K562 (cell line): ENCODE data around the gene UQCRHL. TPM values are rescaled to one million over a fixed set of nuclear protein-coding genes. Genes with fewer than 3 reads are reported as not detected.

Experiments
- COPS2 ChIP-seq: fragments of 450-650 bp; conservative IDR thresholded peaks from 2 replicates; pipeline ENCODE4 v1.6.1; 2016; ENCODE audit warnings: mild to moderate bottlenecking, moderate library complexity
- DMBX1 ChIP-seq: fragments of 250-450 bp; sonication (Bioruptor Pico); IDR thresholded peaks from 2 replicates; pipeline ENCODE4 v1.8.0; 2022; ENCODE audit warnings: inconsistent platforms, mild to moderate bottlenecking, moderate library complexity, borderline replicate concordance
- EGR1 ChIP-seq: fragments of 450-650 bp; conservative IDR thresholded peaks from 2 replicates; pipeline ENCODE4 v1.6.1; 2017; ENCODE audit warnings: mild to moderate bottlenecking
- GABPB2 ChIP-seq: fragments of 250-450 bp; sonication (Bioruptor Pico); conservative IDR thresholded peaks from 2 replicates; pipeline ENCODE4 v1.5.1; 2021; ENCODE audit warnings: mild to moderate bottlenecking
- HCFC1 ChIP-seq: IDR thresholded peaks from 2 replicates; pipeline ENCODE4 v1.6.1; 2012; ENCODE audit warnings: low read depth, low read length, improper control_type of control experiment
- HMGN3 ChIP-seq: IDR thresholded peaks from 2 replicates; pipeline ENCODE4 v1.6.1; 2011; ENCODE audit warnings: borderline replicate concordance, low read depth, mild to moderate bottlenecking, mixed read lengths, low read length; ENCODE audit not compliant: insufficient read length; ENCODE audit errors: extremely low read depth
- HNRNPL ChIP-seq: fragments of 200-400 bp; formaldehyde crosslinking; IDR thresholded peaks from 2 replicates; pipeline ENCODE4 v1.6.1; 2017; ENCODE audit warnings: low read depth, mild to moderate bottlenecking, low read length
- KAT7 ChIP-seq: sonication (generic); formaldehyde crosslinking; IDR thresholded peaks from 2 replicates; pipeline ENCODE4 v1.8.0; 2022; ENCODE audit warnings: missing genetic modification reagents, mild to moderate bottlenecking, borderline replicate concordance
- KLF13 ChIP-seq: fragments of 450-650 bp; IDR thresholded peaks from 2 replicates; pipeline ENCODE4 v1.6.1; 2016; ENCODE audit warnings: missing genetic modification characterization, low read depth, mild to moderate bottlenecking, missing compliant biosample characterization, moderate library complexity, borderline replicate concordance
- KLF6 ChIP-seq: fragments of 250-450 bp; sonication (Bioruptor Pico); IDR thresholded peaks from 2 replicates; pipeline ENCODE4 v1.4.0; 2020; ENCODE audit warnings: mild to moderate bottlenecking, moderate library complexity, borderline replicate concordance
- NEUROD1 ChIP-seq: fragments of 150-350 bp; IDR thresholded peaks from 2 replicates; pipeline ENCODE4 v1.6.1; 2014; ENCODE audit warnings: borderline replicate concordance, low read length, low read depth; ENCODE audit not compliant: partially characterized antibody
- OTX1 ChIP-seq: fragments of 450-650 bp; formaldehyde crosslinking; IDR thresholded peaks from 2 replicates; pipeline ENCODE4 v1.4.0; 2022; ENCODE audit warnings: mild to moderate bottlenecking
- POLR2B ChIP-seq: fragments of 450-650 bp; IDR thresholded peaks from 2 replicates; pipeline ENCODE4 v1.6.1; 2018; ENCODE audit warnings: low read depth; ENCODE audit not compliant: partially characterized antibody
- SAP30 ChIP-seq: fragments of 200-600 bp; sonication (generic); IDR thresholded peaks from 2 replicates; pipeline ENCODE4 v1.6.1; 2012; ENCODE audit warnings: borderline replicate concordance, low read depth, mild to moderate bottlenecking, moderate library complexity, low read length, control low read depth, inconsistent platforms; ENCODE audit not compliant: insufficient read depth, poor library complexity, severe bottlenecking
- TOE1 ChIP-seq, 2 experiments: fragments of 450-650 bp in 1 of 2; sonication (generic) in 1 of 2; formaldehyde crosslinking in 1 of 2; IDR thresholded peaks; 2 replicates each; pipeline versions ENCODE4 v1.7.1 to v1.8.0; 2016 to 2022; ENCODE audit warnings: borderline replicate concordance in 2 of 2, mild to moderate bottlenecking in 2 of 2, antibody characterized with exemption in 1 of 2, inconsistent platforms in 1 of 2, low read depth in 1 of 2, missing genetic modification reagents in 1 of 2, moderate library complexity in 1 of 2
- ZBTB8A ChIP-seq: fragments of 450-650 bp; IDR thresholded peaks from 2 replicates; pipeline ENCODE4 v1.6.1; 2018; ENCODE audit warnings: mild to moderate bottlenecking, moderate library complexity; ENCODE audit not compliant: partially characterized antibody
- ZNF77 ChIP-seq: fragments of 250-450 bp; sonication (Bioruptor Pico); IDR thresholded peaks from 2 replicates; pipeline ENCODE4 v1.5.0; 2020
- polyA plus RNA-seq, 8 experiments: library from polyadenylated mRNA; depleted of rRNA in 4 of 8; stranded (reverse) in 5 of 8; unstranded in 3 of 8; fragments of >200 nt; fragmentation: Nextera tagmentation in 2 of 8; fragmentation: Illumina TruSeq in 1 of 8; extraction: Ambion mirVana in 2 of 8; extraction: Trizol in 1 of 8; gene quantifications; 2 replicates each; pipeline versions ENCODE4 v1.2.1 to v1.2.3, GENCODE V29; 2011 to 2014; ENCODE audit warnings: inconsistent platforms in 1 of 8, missing spikeins in 1 of 8
- total RNA-seq, 7 experiments: library from RNA; depleted of rRNA in 6 of 7; stranded (reverse); fragments of >200 nt in 6 of 7; fragmentation: Illumina TruSeq in 2 of 7; extraction: Trizol in 2 of 7; gene quantifications; 2 replicates each; pipeline versions ENCODE4 v1.2.1 to v1.2.3, GENCODE V29; 2011 to 2021; ENCODE audit warnings: low replicate concordance in 1 of 7
- TF ChIP-seq, protein P1 (sequence below): sonication (generic); IDR thresholded peaks from 2 replicates; pipeline ENCODE4 v1.6.1; 2016
- TF ChIP-seq, protein P2 (sequence below): sonication (generic); formaldehyde crosslinking; IDR thresholded peaks from 2 replicates; pipeline ENCODE4 v1.8.0; 2022; ENCODE audit warnings: mild to moderate bottlenecking, missing genetic modification reagents
- TF ChIP-seq, protein P3 (sequence below): fragments of 250-450 bp; sonication (Bioruptor Pico); IDR thresholded peaks from 2 replicates; pipeline ENCODE4 v1.5.0; 2021
- TF ChIP-seq, protein P4 (sequence below): fragments of 250-450 bp; sonication (Bioruptor Pico); IDR thresholded peaks from 2 replicates; pipeline ENCODE4 v1.4.0; 2020; ENCODE audit warnings: mild to moderate bottlenecking, moderate library complexity

Gene UQCRHL
- total and polyA plus RNA-seq, 9 of the 15 experiments (the other 6 are each of a cell fraction or from before 2014, with no cell fraction given) = 5.1 to 41.3 (median 21.8) TPM

DNA sequence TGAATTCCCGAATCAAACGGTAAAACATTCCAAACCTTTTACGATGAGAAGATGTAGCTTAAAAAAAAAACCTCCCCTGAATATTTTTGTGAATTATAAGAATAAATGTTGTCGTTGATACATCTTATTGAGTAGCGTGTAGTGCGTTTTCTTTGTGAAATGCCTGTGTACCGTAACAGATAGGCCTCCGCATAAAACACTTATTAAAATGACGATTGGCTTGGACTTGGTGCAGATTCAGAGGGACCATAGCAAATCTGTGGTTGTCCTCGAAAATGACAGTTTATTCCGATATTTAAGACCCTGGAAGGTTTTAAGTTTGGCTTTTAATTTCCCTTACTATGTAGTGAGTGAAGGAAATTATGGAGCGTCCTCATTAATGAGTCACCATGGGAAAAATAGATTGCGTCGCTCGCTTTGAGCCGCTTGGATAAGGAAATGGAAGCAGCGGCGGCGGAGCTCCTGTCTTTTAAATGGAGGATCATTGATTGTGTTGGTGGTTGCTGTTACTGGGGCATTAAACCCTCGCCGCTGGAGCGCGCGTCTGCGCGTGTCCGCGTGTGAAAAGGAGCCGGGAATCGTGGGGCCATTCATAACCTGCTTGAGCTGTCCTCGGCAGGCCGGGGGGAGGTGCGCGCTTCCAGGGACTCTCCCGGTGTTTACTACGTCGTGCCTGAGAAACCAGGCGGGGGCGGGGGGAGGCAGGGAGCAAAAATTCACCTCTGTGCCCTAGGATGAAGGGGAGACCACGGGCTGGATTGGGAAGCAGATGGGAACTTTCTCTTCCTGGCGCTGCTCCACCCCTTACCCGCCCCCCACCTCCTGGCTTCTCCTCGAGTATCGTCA is 41.7 kb upstream of the UQCRHL start (continued):
- TF ChIP-seq COPS2 (no peak), TOE1 (IDR thresholded peaks at IDR 0.05; ENCODE audit: borderline replicate concordance) (no peak), TOE1 (CRISPR knock-in tag; IDR thresholded peaks at IDR 0.05; ENCODE audit: borderline replicate concordance, low read depth) (no peak), OTX1 (CRISPR knock-in tag) (no peak), DMBX1 (CRISPR knock-in tag) (no peak), HCFC1 (no peak), POLR2B (peak; percentile 48), ZBTB8A (no peak), KAT7 (CRISPR knock-in tag) (no peak), KLF13 (tag) (0 out of 2 replicates have a peak, but pooled peaks have one; percentile 10), EGR1 (peak; percentile 66), NEUROD1 (no peak), GABPB2 (no peak), SAP30 (no peak), ZNF77 (CRISPR knock-in tag) (no peak), HNRNPL (no peak), KLF6 (CRISPR knock-in tag) (no peak), HMGN3 (no peak)
- TF ChIP-seq, protein P1, sequence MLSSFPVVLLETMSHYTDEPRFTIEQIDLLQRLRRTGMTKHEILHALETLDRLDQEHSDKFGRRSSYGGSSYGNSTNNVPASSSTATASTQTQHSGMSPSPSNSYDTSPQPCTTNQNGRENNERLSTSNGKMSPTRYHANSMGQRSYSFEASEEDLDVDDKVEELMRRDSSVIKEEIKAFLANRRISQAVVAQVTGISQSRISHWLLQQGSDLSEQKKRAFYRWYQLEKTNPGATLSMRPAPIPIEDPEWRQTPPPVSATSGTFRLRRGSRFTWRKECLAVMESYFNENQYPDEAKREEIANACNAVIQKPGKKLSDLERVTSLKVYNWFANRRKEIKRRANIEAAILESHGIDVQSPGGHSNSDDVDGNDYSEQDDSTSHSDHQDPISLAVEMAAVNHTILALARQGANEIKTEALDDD = no peak
- TF ChIP-seq, protein P2, sequence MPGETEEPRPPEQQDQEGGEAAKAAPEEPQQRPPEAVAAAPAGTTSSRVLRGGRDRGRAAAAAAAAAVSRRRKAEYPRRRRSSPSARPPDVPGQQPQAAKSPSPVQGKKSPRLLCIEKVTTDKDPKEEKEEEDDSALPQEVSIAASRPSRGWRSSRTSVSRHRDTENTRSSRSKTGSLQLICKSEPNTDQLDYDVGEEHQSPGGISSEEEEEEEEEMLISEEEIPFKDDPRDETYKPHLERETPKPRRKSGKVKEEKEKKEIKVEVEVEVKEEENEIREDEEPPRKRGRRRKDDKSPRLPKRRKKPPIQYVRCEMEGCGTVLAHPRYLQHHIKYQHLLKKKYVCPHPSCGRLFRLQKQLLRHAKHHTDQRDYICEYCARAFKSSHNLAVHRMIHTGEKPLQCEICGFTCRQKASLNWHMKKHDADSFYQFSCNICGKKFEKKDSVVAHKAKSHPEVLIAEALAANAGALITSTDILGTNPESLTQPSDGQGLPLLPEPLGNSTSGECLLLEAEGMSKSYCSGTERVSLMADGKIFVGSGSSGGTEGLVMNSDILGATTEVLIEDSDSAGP (CRISPR knock-in tag) = peak; percentile 8; the same call in 1 of the 2 replicates
- TF ChIP-seq, protein P3, sequence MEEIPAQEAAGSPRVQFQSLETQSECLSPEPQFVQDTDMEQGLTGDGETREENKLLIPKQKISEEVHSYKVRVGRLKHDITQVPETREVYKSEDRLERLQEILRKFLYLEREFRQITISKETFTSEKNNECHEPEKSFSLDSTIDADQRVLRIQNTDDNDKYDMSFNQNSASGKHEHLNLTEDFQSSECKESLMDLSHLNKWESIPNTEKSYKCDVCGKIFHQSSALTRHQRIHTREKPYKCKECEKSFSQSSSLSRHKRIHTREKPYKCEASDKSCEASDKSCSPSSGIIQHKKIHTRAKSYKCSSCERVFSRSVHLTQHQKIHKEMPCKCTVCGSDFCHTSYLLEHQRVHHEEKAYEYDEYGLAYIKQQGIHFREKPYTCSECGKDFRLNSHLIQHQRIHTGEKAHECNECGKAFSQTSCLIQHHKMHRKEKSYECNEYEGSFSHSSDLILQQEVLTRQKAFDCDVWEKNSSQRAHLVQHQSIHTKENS (CRISPR knock-in tag) = no peak
- TF ChIP-seq, protein P4, sequence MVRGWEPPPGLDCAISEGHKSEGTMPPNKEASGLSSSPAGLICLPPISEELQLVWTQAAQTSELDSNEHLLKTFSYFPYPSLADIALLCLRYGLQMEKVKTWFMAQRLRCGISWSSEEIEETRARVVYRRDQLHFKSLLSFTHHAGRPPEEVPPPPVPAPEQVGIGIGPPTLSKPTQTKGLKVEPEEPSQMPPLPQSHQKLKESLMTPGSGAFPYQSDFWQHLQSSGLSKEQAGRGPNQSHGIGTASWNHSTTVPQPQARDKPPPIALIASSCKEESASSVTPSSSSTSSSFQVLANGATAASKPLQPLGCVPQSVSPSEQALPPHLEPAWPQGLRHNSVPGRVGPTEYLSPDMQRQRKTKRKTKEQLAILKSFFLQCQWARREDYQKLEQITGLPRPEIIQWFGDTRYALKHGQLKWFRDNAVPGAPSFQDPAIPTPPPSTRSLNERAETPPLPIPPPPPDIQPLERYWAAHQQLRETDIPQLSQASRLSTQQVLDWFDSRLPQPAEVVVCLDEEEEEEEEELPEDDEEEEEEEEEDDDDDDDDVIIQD (CRISPR knock-in tag) = no peak
